ENCODE results near the gene FCHSD2. TPM values are rescaled to one million over a fixed set of nuclear protein-coding genes. Genes with fewer than 3 reads are reported as not detected.
A peak's percentile ranks its signal among the peaks of the same experiment; 100 is the strongest.

The FCHSD2 gene
- total and polyA plus RNA-seq, 2 of the 13 experiments (the other 11 are each of a cell fraction or from before 2014, with no cell fraction given): 20.5 to 24.8 TPM

DNA sequence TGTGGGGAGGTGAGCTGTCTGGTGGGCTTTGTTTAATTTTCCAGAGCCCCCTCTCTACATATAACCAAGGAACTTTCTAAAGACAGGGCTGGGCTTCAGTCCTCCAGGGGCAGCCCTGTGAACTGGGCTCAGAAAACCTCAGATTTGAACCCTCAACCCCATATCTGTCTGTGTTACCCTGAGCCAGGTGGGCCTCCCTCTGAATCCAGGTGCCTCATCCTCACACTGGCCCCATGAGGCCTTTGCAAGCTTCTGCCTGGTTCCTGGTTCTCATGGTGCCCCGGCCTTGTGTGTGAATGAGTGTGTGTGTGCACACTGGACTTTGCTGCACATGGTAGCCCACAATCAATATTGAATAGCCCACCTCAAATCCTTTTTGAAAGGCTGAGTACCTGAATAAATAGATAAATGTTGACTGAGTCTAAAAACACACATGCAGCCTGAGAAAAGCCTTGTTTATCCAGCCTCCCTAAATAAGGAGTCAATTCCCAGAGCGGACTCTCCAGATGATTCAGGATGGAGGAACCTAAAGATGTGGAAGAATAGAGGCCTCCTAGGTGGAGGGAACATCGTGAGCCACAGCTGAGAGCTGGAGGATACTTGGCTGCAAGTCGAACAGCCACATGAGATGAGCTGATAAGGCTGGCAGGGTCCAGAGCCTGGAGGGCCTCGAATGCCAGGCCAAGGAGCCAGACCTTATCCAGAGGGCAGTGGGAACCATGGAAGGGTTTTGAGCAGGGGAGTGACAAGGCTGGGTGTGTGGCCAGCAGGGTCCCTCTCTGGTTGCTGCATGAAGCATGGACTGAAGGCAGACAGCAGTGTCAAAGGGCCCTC is 47.8 kb upstream of the FCHSD2 start:
- FAIRE-seq (no peak), DNase-seq (ENCODE audit: low spot score) (no peak), ATAC-seq (peak; percentile 26; the same call in 2 of the 3 replicates)
- Histone ChIP-seq H4K20me1 (ENCODE audit: insufficient read depth, low read length) (no peaks in the 10 kb centered on the region), H3K27ac (ENCODE audit: extremely low read length, insufficient read depth, low read length) (no peak overlapping the region), H2AFZ (ENCODE audit: low read length) (no peak overlapping the region), H3K4me2 (ENCODE audit: low read depth, low read length) (no peak overlapping the region), H3K9me3 (ENCODE audit: low read length) (no peaks in the 10 kb centered on the region), H3K4me1 (ENCODE audit: insufficient read depth, low read length) (peaks cover 16% of the 10 kb centered on the region), H3K79me2 (ENCODE audit: insufficient read depth, low read length) (no peaks in the 10 kb centered on the region), H3K4me3 (replicated peaks in 1 of 3; ENCODE audit: insufficient read depth in 1 of 3, low read depth in 2 of 3, low read length in 3 of 3) (no peak overlapping the region), H3K9ac (ENCODE audit: insufficient read depth, low read depth, low read length) (no peak overlapping the region), H3K36me3 (replicated peaks in 1 of 2; ENCODE audit: control insufficient read depth in 1 of 2, insufficient read depth in 2 of 2, low read length in 2 of 2) (no peaks in the 10 kb centered on the region), H3K27me3 (ENCODE audit: control insufficient read depth in 1 of 2, insufficient read depth in 2 of 2, low read length in 2 of 2) (peaks cover 8 to 56% of the 10 kb centered on the region in 2 experiments; a peak in 3 of 5 replicates)
- ChIA-PET CTCF (ENCODE audit: low intra/inter-chr PET ratio, low total read pairs) (no interaction called here), POLR2A (no interaction called here)
- in situ Hi-C loops (cut with HindIII; ENCODE audit: extremely low pct_ligation_motif_present, low pct_unique_long_range_greater_than_20kb) (loop anchor here (5.0 kb wide), 2 partner anchors 47 to 97 kb away; no protein-coding TSS in a partner anchor), intact Hi-C loops (cut with micrococcal nuclease; ENCODE audit: unreplicated experiment) (no loop called here)
- no TSS peak for BruUV-seq (replicated peaks)
- WGBS (ENCODE audit: low lambda C conversion rate): 0% methylated on average over 4 of the region's 5 CpGs
- TF ChIP-seq RBM22 (optimal IDR thresholded peaks at IDR 0.05; ENCODE audit: low read length) (no peak), SPEN (CRISPR knock-in tag; IDR thresholded peaks at IDR 0.05; ENCODE audit: low read depth) (no peak), SALL1 (CRISPR knock-in tag; IDR thresholded peaks at IDR 0.05) (peak; percentile 34; the same call in 1 of the 2 replicates), ELF3 (CRISPR knock-in tag; IDR thresholded peaks at IDR 0.05) (no peak), SOX6 (IDR thresholded peaks at IDR 0.05) (no peak), SOX6 (CRISPR knock-in tag; IDR thresholded peaks at IDR 0.05) (peak; percentile 57), TCF12 (IDR thresholded peaks at IDR 0.05) (no peak), TCF12 (CRISPR knock-in tag; IDR thresholded peaks at IDR 0.05) (no peak), REXO4 (CRISPR knock-in tag; IDR thresholded peaks at IDR 0.05; ENCODE audit: borderline replicate concordance) (no peak), ETV6 (CRISPR knock-in tag; conservative IDR thresholded peaks at IDR 0.05) (no peak), ZNF432 (CRISPR knock-in tag; IDR thresholded peaks at IDR 0.05; ENCODE audit: borderline replicate concordance) (no peak), FOSL1 (CRISPR knock-in tag; IDR thresholded peaks at IDR 0.05; ENCODE audit: borderline replicate concordance) (no peak), HHEX (CRISPR knock-in tag; IDR thresholded peaks at IDR 0.05) (peak; percentile 93), UBTF (CRISPR knock-in tag; IDR thresholded peaks at IDR 0.05) (no peak), HNF4A (CRISPR knock-in tag; IDR thresholded peaks at IDR 0.05) (peak; percentile 45; the same call in 1 of the 2 replicates)
- TF ChIP-seq, protein P1, sequence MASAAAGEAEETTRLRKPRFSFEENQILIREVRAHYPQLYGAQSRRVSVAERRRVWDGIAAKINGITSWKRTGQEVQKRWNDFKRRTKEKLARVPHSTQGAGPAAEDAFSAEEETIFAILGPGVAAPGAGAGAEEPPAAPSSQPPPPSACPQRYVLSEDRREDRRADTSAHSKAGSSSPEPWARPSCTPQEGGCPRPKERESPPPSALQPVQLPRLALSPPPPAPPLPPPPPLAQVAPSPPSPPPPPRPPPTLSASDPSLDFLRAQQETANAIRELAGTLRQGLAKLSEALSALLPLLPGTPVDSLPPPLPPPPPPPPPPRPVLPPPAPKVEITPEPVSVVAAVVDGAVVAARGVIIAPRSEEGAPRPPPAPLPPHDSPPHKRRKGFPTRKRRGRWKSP (CRISPR knock-in tag; IDR thresholded peaks at IDR 0.05): no peak
